HG02840 (cell line): ENCODE data around the gene TECPR2.

Experiments
- ATAC-seq: cut with Tn5 transposase; IDR thresholded peaks from one replicate; pipeline ENCODE4 v1.9.1; 2021; ENCODE audit warnings: mild to moderate bottlenecking, moderate library complexity, moderate number of reproducible peaks; ENCODE audit not compliant: unreplicated experiment, low FRiP score

TECPR2 gene

DNA sequence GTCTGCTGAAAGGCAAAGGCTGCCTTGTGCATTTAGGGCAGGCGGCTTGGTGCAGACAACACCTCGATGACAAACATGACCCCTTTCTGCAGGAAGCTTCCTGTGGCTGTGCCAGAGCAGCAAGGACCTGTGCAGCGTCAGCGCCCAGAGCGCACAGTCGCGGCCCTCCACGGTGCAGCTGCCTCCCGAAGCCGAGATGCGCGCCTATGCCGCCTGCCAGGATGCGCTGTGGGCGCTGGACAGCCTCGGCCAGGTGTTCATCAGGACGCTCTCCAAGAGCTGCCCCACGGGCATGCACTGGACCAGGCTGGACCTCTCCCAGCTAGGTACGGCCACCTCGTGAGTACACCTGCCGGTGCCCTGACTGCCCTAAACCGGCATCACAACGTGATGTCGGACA lies 89.6 kb downstream of the TECPR2 start:
- no peak for ATAC-seq

DNA sequence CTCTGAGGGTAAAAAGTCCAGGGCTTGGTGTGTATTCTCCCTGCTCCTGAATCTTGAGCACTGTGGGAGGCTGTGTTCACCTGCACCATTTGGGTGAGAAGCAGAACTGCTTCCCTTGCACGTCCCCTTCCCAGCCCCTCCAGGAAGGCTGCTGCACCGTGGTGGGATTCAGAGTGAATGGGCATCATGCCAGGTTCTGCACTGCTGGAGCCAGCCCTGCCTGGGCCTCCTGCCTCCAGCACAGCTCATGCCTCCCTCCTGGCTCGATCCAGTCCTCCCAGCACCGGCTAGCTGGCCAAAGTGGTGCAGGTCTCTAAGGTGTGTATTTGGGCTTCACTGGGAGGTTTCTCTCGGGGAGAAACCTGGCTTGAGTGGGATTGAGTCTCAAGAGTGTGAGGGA lies 92.0 kb downstream of the TECPR2 start:
- ATAC-seq, result no peak

DNA sequence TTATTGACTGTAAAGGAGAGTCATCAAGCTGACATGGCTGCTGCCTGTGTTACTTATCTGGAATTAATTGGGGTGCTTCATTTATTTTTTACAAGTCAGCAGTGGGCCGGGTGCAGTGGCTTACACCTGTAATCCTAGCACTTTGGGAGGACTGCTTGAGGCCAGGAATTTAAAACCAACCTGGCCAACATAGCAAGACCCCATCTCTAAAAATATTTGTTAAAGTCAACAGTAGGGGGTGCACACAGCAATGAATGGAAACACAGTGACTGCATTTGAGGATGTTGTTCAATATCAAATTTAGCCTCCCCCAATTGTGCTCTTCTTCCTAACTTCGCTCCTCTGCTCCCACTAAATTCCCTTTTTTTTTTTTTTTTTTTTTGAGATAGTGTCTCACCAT lies 94.8 kb downstream of the TECPR2 start:
- ATAC-seq, result no peak

DNA sequence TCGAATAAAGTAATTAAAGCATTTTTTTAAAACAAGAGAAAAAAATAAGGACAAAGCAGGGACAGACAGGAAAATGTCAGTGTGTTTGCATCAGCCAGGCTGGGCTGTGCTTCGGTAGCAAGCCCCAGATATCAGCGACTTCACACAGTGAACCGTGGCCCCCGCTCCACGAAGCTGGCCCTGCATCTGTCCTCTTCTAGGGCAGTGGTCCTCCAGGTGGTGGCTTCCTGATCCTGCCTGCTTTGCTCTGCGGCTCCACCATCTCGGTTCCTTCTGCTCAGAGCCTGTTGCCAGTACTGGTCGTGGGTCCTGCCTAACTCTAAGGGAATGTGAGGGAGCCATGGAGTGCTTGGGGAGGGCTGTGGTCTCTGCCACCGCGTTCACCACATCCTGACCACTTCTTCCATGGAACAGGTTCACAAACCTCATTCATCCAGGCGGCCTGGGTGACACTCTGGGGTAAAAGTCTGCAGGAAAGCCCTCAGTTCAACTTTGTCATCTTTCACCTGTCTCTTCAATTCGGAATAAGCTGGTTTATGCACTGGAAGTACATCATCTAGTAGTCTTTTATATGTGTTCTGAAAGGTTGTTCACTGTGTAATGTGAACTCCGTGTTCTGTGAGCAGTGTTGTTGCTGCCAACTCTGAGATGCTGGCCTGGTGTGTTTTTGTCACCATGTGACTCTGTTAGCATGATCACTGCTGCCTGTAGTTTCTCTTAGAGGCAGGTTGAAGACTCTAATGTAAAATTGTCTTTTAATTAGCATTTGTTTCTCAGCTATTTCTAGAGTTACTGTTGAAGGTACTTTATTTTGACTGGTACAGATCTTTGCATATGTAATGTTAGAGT lies 99.0 kb downstream of the TECPR2 start:
- ATAC-seq, result no peak

DNA sequence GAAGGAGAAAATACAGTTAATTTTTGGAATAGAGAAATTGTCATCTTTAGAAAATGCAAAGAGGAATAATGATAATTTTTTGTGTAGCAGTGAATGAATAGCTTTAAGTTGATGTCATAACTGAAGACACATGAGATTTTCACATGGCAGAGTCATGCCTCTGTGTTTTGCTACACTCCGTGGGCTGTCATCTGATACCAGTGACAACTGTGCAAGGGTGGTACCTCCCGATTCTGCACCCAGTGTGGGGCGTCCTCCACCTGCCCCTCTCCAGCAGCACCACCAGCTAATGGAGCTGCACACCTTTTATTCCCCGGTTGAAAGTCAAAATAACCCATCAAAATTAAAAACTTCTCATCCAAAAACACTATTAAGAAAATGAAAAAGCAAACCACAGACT lies 99.7 kb downstream of the TECPR2 start:
- no peak for ATAC-seq

DNA sequence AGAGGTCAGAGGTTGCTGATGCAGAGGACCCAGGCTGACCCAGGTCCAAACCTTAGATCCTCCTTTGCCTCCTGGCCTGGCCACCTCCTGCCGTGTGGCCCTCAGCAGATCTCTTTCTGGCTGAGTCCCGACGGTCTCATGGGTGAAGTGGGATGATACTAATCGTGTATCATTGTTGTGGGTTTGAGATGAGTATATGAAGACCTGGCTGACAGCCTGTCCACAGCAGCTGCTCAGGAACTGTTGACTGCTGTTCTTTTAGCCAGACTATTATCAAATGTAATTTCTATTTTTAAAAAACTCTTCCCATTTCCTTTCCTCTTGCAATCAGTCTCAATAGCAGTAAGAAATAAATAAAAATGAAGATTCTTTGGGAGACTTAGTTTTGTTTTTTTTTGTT lies 101.3 kb downstream of the TECPR2 start:
- no peak for ATAC-seq

DNA sequence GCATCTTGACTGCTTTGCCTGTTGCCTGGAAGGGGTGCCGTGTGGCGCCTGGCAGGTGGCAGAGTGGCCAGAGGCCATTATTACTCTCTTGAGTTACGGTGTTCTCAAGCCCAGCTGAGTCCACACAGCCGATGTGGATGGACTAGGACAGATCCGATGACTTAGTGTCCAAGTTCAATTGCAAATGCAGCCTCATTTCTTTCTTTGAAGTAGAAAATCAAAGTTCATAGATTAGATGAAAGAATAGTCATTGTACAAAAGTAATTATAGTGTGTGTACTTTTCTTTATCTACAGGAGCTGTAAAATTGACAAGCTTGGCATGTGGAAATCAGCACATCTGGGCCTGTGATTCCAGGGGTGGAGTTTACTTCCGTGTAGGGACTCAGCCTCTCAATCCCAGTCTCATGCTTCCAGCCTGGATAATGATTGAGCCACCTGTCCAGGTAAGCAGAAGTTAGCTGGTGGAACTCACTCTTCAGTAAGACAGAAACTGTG lies 102.2 kb downstream of the TECPR2 start:
- no peak for ATAC-seq

DNA sequence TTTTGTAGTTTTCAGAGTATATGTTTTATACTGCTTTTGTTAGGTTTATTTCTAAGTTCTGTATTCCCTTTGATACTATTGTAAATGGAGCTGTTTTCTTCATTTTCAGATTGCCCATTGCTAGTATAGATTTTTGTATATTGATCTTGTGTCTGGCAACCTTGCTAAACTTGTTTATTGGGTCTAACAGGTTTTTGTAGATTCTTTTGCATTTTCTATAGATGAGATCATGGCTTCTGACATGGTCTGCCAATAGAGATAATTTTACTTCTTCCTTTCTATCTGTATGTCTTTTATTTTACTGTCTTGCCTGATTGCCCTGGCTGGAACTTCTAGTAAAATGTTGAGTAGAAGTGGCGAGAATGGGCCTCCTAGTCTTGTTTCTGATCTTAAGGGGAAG lies 106.5 kb downstream of the TECPR2 start:
- ATAC-seq, result no peak

DNA sequence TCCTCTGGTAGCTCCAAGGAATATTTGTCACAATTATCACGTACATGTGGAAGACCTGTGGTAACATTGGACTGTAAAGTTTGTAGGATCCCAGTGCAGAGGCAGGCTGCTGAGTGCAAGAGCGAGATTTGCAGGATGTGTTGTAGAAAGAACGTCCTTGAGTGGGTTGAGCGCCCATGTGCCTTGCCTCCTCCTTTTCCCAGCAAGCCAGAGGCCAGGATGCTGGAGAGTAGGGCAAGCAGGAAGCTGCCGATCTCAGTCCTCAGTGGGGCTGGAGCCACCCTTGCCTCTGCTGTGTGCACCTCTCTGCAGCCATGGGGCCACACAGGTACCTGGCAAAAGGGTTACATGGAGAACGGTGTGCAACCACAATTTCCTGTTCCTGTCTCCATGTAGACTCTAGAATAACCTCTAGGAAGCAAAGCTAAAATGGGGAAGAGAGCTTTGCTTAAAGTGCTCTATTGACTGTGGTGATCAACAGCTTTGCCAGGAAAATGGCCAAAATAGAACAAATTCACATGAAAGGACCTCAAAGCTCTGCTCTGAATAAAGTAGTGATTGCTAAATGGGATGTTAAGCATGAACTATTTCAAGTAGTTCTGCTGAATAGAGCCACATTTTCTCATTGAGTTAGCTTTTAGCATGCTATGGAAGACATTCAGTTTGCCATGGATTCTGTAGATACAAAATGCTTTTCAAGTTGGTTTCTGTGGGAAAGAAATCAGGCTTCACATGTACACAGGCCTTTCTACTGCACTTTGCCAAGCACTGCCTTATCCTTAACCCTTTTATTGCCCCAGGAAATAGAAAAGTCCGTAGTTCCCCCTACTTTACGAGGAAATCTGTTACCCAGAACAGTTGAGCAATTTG lies 109.4 kb downstream of the TECPR2 start:
- no peak for ATAC-seq

DNA sequence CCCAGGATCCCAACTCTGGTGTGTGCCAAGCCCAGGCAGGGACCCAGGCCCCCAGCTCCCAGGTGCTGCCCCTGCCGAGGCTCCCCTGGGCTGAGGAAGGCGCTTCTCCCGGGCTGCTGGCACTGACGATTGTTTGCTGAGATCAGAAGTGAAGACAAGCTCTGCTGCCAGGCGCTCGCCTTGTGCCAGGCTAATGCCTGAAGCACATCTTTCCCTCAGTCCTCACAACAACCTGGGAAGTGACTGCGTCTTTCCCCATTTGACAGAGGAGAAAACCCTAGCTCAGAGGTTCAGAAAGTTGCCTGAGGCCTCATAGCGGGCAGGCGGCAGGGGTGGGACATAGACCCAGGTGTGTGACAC lies 110.0 kb downstream of the TECPR2 start:
- no peak for ATAC-seq

DNA sequence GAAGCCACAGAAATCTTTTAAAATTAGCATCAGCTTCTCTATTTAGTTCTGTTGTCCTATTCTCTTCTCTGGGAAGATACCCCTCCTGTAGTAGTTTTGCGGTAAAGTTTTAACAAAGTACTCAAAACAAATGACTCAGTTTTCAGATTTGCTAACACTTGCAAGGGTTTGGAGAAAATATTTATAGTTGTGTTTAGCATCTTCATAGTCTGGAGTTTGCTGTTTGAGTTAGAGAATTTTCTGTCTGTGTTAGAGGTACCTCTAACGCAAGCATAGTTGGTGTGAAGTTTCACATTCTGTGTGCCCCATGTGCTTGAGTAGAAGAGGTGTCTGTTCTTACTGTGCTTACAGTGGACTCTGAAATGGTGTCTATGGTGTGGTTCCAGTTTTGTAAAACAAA lies 110.8 kb downstream of the TECPR2 start:
- ATAC-seq, result no peak

DNA sequence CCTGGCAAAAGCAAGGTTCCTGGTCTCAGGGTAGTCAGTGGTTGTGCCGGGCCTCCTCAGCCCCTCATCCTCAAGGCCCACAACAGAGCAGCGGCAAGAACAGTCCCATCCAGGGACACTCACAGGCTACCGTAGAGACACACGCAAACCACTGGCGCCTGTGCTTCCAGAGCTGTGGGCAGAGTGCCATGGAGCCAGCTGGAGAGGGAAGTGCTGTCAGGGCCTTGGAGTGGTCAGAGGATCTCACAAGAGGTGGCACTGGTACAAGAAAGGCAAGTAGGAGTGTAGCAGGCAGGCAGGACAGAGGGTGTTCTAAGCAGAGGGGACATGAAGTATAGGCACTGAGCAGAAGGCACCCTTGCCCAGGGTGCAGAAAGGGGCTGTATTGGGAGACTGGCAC lies 112.2 kb downstream of the TECPR2 start:
- ATAC-seq, result no peak

DNA sequence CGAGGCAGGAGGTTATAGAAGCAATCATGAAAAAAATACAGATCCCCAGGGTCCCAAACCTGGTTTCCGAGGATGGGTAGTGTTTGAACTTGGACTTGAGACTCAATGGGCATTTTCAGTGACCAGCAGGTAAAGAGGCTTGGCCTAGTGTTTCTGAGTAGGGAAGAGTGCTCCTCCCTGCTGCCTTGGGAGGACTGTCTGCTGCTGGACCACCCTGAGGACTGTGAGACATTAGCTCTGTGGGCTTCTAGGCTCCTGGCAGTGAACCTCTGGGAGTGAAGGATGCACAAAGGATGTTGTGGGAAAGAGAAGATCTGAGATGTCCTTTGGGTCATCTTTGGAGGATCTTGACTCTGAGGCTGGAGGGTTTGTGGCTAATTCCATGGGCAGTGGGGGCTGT lies 116.4 kb downstream of the TECPR2 start:
- no peak for ATAC-seq

DNA sequence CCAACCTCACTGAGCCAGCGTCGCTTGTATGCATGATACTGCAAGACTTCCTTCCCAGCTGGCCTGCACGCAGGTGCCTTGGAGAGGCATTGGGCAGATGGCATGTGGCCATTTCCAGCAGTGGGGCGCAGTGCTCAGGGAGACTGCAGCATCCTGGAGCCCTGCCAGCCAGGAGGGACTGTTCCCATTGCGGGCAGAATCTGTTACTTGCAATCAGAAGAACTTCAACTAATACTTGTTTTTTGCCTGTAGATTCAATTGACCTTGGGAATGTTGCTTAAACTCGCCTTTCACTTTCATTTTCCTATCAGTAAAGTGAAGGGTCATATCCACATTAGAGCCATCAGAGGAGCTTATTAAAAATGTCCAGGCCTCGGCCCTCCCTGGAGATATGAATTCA lies 117.0 kb downstream of the TECPR2 start:
- no peak for ATAC-seq

DNA sequence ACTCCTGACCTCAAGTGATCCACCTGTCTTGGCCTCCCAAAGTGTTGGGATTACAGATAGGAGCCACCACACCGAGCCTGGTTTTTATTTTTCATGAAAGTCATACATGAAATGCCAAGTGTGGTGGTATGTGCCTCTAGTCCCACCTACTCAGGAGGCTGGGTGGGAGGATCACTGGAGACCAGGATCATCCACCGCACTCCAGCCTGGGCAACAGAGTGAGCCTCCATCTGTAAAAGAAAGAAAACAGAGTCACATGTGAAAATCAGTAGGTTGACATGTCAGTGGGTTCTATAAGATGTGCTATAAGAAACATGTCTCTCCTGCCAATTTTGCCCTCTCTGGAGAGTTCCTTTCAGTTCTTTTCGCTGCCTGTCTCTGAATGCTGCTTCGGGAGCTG lies 118.6 kb downstream of the TECPR2 start:
- ATAC-seq, result no peak

DNA sequence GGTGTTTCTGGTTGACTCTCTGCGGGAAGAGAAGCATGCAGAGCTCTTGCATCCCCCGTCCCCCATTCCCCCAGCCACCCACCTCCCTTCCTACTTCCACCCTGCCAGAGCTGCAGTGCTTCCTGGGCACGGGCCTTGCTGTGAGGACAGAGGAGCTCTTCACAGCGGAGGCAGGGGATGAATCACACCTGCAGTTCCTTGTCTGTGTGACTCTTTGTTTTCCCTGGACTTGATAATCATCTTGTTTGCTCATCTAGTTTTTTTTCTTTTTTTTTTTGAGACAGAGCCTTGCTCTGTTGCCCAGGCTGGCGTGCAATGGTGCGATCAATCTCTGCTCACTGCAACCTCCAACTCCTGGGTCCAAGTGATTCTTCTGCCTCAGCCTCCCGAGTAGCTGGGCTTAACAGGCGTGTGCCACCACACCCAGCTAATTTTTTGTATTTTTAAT lies 119.1 kb downstream of the TECPR2 start:
- ATAC-seq, result no peak

DNA sequence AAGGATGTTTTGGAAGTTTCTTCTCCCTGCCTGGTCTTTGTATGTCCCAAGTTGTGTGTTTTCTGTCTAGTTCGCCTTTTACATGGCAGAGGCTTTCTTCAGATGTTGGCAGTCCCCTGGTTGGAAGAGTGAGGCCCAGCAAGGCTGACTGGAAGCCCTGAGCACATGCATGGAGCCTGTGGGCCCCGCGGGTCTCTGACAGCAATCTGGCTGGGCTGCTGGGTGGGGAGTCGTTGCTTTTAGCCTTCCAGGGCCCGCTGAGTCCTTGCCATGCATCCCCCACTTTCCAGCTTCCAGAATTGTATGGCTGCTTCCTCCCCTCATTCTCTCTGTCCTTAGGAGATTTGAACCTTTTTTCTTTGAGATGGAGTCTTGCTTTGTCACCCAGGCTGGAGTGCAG lies 121.6 kb downstream of the TECPR2 start:
- ATAC-seq, result no peak

DNA sequence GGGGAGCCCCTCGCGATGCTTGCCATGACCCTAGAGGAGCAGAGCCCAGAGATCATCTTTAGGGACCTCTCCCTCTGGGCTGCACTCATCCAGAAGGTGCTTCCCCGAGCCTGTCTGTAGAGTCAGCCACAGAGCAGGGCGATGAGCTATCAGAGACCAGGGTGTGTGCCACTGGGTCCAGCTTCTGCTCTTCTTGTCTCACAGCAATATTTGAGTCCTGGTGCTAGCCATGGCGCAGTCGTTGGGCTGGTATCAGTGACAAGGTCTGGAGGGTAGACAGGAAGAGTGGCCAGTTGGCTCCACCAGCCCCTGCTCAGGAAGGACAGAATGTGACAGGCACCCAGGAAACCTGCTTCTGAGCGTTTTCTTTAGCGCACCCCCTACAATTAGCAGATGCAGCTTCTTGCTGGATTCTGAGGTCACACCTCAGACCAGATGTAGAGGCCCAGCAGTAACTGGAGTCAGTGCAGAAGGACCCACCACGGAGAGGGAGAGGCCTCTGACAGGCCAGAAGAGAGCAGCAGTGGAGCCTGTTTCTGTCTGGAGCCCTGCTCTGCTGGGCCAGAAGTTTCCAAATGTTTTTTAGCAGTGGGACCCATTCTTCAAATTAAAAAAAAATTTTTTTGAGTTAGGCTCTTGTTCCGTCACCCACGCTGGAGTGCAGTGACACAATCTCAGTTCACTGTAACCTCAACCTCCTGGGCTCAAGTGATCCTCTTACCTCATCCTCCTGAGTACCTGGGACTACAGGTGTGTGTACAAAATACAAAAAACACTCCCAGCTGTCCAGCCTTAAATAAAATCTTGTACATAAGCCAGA lies 123.2 kb downstream of the TECPR2 start:
- no peak for ATAC-seq

DNA sequence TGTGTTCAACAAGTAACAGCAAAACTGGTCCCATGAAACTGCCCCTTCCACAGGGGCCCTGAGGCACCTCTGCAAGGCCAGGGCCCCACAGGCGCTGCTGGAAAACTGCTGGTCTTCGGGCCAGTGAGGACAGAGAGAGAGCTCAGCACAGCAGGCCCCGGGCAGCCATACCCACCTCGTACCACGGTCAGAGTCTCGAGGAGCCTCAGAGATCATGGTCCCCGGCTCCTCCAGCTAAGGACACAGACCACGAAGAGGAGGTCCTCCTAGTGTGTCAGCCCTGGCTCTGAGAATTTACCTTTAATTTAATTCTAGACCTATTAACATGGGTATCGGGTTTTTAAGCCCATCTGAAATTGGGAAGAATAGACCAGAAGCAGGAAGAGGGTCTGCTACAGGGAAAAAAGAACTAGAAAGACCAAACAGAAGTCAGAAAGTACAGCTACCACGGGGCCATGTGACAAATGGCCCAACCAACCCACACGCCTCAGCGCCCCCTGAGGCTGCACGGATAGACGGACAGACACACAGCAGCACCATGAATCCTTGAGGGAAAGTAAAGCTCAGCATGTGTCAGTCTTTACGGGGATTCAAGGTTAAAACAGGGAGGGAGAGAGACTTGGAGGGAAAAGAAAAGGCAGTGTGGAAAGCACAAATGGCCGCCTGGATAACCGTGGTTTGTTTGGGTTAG lies 123.9 kb downstream of the TECPR2 start:
- ATAC-seq, result no peak

DNA sequence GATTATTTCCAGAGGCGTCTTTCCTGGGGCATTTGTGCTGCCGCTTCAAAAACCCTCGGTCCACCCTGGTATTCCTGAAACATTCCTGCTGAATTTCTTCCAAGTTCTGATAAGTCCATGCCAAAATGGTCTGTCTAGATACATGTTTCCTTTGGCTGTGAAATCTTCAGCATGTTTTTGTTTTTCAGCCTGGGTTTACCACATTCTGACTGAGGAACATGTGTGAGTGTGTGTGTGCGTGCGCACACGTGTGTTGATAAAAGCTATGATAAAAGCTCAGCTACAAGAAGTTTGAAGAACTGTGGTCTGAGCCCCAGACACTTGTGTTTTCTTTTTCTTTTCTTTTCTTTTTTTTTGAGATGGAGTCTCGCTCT lies 124.5 kb downstream of the TECPR2 start:
- ATAC-seq, result no peak
